Stomach (tissue), 4 donors: ENCODE data around the gene PDLIM4.

ENCODE experiments used
- POLR2A ChIP-seq, 4 donors: fragments of 450-650 bp; IDR thresholded peaks; one replicate each; pipeline ENCODE4 v1.6.1; 2016; ENCODE audit warnings: antibody characterized with exemption in 4 of 4, control low read depth in 2 of 4, mild to moderate bottlenecking in 1 of 4, moderate library complexity in 1 of 4
- TF ChIP-seq, protein P1 (sequence below), 7 experiments: fragments of 450-650 bp in 4 of 7; fragments of 200-600 bp in 3 of 7; sonication (generic) in 3 of 7; IDR thresholded peaks; one replicate each; pipeline ENCODE4 v1.5.1; 2016 to 2019; ENCODE audit warnings: antibody characterized with exemption in 7 of 7, control low read depth in 2 of 7, mild to moderate bottlenecking in 1 of 7

DNA sequence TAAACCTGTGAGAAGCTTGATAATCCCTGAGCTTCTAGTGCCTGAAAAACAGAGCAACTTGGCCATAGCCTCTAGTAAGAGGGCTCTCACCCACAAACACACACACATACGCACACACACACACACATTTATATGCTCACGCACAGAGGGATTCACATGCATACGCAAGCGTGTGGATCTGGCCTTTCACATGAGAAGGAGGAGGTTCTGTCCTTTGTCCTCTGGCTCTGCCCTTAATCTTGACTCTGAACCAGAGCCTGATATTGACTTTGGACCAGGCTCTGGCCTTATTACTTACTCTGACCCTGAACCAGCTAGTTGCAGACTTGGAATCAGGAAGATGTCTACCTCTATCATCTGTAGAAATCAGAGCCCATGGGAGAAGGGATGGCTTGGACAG lies 19.8 kb upstream of the PDLIM4 start:
- TF ChIP-seq, protein P1, sequence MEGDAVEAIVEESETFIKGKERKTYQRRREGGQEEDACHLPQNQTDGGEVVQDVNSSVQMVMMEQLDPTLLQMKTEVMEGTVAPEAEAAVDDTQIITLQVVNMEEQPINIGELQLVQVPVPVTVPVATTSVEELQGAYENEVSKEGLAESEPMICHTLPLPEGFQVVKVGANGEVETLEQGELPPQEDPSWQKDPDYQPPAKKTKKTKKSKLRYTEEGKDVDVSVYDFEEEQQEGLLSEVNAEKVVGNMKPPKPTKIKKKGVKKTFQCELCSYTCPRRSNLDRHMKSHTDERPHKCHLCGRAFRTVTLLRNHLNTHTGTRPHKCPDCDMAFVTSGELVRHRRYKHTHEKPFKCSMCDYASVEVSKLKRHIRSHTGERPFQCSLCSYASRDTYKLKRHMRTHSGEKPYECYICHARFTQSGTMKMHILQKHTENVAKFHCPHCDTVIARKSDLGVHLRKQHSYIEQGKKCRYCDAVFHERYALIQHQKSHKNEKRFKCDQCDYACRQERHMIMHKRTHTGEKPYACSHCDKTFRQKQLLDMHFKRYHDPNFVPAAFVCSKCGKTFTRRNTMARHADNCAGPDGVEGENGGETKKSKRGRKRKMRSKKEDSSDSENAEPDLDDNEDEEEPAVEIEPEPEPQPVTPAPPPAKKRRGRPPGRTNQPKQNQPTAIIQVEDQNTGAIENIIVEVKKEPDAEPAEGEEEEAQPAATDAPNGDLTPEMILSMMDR (IDR thresholded peaks at IDR 0.05): no peak
- no peak for TF ChIP-seq POLR2A (IDR thresholded peaks at IDR 0.05)
